Muscle of back (tissue), 11 donors: ENCODE data around the gene MRPS2. TPM values are rescaled to one million over a fixed set of nuclear protein-coding genes. Genes with fewer than 3 reads are reported as not detected.

Experiments
- DNase-seq, 3 donors: peaks; one replicate each; pipeline versions ENCODE4 v3.0.0 to v3.0.0-alpha.2; 2013
- polyA plus RNA-seq, 10 donors: library from polyadenylated mRNA; unstranded; fragments of 120-200 nt; gene quantifications; one replicate each; pipeline ENCODE4 v1.2.1, GENCODE V29; 2013; ENCODE audit not compliant: insufficient read length in 10 of 10

The MRPS2 gene
- polyA plus RNA-seq, 10 donors: 25.2 to 36.8 (median 30.2) TPM

DNA sequence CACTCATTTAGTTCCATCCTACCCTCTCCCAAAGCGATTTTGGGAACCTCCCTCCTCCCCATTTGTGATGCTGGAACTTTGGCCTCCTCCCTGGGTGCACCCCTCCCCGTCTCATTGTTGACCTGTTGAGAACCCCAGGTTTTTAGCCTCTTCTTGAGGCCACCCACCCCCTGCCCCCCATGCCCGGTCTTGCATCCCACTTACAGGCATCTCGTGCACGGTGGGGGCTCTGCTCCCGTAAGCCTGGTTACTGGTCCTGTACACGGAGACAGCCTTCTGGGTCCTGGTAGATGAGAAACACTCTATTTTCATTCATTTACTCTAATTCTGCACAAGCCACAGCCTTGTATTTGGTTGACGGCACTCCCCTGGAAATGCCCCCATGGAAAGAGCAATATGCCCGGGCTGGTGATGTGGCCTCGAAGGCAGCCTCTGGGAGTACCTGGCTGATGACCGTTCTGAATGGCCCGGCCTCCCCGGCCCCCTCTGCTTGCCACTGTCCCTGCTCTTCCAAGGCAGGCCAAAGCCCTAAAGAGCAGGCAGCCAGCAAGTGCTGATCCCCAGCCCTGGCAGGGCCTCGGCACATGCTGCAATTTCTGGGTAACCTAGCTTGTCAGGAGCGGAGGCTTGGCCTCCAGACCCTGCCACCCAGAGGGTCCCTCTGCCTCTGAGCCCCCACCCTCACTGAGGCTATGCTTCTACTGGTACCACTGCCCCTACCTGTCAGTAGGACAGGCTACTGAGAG is 1.9 kb upstream of the MRPS2 start:
- DNase-seq: no peak

DNA sequence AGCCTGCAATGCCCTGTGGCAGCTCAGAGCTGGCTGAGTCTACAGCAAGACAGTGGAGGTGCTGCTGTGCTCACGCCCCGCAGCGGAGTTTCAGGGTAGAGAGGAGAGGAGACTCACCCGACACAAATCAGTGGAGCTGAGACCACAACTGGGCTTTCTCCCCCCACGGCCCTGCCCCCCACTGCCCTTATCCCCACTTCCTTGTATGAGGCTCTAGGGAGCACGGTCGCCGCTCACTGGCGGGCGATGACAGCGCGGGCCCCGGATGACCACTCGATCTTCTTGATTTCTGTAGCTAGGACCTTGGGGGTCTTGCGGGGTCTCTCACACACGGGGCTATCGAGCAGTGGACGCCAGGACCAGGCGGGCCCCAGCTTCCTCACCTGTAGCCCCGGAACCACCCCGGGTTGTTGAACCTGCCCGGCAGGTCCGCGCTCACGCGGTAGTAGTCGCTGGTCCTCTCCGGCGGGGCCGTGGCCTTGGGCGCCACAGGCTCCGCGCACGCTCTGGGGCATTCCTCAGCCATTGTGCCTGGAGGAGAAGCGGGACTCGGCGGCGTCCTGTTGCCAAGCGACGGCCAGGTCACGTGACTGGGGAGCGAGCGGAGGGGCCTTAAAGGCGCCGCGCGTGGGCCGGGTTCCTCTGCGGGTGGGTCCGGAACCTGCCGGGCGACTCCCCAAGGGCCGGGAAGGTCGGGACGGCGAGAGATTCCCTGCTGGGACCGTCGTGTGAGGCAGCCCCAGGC is 984 bp upstream of the MRPS2 start:
- DNase-seq: peak; percentile 83 to 94 (median 90)

- no peak for DNase-seq
Observed at GRCh38 chr9:135500071-135500524, 384 bp upstream of the MRPS2 start.

- no peak for DNase-seq
Observed at GRCh38 chr9:135501261-135502167, 1.0 kb downstream of the MRPS2 start.

GRCh38 chr9:135502168-135502872 is 1.8 kb downstream of the MRPS2 start:
- DNase-seq: no peak

- no peak for DNase-seq
Observed at GRCh38 chr9:135502873-135503321, 2.4 kb downstream of the MRPS2 start.

- DNase-seq: no peak
Observed at GRCh38 chr9:135503371-135504261, 3.1 kb downstream of the MRPS2 start.

- peak in 2 of 3 donors; percentile 32 to 55 for DNase-seq
Observed at GRCh38 chr9:135504262-135505243, 4.1 kb downstream of the MRPS2 start.

DNA sequence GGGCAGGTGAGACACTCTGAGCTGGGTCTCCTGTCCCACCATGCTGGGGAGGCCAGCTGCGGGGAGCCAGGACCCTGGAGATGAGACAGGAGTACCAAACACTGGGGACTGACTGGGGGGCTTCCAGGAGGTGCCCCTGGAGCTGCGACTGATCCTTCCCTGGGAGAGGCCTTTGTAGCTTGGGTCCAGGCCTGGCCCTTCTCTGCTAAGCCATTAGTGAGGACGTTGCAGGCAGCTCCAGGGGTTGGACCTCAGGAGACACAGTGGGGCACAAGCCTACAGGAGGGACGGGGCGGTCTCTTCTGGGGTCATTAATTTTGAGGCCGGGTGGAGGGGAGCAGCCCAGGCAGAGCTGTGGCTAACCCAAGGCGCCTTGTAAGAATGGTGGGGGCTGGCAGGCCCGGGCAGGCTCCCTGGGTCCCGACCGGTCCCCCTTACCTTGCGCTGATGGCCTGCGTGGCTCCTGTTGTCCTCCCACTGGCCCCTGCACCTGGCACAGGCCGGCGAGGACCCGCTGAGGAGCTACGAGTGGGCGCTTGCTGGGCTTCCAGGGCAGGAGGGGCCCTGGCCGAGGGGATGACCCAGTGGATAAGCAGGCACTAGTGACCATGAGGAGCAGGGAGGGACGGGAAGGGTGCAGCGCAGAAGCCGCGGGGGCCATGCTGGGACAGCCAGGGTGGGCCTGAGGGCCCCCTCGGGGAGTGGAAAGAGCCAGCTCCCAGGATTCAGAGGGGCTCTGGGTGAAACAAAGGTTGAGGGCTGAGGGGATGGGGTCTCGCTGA is 5.1 kb downstream of the MRPS2 start:
- DNase-seq: no peak

DNA sequence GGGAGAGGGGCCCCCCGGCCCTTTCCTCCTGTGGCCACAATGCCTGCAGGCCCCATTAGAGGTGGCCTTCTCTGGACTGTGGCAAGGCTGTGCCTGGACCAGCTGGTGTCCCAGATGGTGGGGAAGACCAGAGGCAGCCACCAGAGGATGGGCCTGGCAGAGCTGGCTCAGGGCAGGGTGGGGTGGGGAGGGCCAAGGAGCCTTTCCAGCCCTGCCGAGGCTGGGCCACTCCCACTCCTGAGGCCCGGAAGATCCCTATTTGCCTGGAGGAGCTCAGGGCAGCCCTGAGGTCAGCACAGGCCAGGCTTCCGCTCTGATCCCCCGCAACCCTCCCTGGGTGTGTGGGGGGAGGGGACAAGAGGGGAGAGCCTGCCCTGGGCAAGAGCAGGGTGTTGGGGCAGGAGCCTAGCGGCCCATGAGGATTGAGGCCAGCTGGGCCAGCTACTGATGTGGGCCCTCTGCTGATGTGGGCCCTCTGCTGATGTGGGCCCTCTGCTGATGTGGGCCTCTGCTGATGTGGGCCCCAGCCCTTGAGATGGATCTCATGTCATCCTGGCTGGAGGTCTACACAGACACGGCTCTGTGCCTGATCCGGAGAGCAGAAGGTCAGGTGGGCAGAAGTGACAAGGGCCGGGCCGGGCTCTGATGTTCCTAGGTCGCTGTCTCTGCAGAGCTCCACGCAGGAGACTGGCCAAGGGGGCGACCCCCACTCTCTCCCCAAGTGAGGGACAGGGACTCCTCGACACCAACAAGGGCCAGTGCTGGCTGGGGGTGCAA is 6.0 kb downstream of the MRPS2 start:
- no peak for DNase-seq

- DNase-seq: no peak
Observed at GRCh38 chr9:135507104-135508035, 6.9 kb downstream of the MRPS2 start.

GRCh38 chr9:135508211-135508820 is 7.8 kb downstream of the MRPS2 start:
- DNase-seq: no peak

GRCh38 chr9:135509458-135509857 is 9.0 kb downstream of the MRPS2 start:
- DNase-seq: no peak

- DNase-seq: no peak
Observed at GRCh38 chr9:135512241-135512603, 11.7 kb downstream of the MRPS2 start.

DNA sequence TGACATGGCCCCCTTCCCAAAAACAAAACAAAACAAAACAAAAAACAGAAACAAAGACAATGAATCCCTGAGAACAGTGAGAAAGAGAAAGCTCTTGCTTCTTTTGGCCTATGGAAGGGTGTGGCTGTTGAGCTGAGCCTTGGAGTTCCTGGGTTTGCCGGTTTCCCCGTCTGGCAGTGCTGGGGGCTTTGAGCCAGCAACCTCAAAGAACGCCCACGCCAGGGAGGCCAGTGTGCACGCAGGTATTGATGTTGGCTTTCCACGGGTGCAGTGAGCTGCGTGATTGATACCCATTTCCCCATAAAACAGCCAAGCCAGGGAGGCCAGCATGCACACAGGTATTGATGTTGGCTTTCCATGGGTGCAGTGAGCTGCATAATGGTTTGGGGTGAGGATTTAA is 12.4 kb downstream of the MRPS2 start:
- no peak for DNase-seq

DNA sequence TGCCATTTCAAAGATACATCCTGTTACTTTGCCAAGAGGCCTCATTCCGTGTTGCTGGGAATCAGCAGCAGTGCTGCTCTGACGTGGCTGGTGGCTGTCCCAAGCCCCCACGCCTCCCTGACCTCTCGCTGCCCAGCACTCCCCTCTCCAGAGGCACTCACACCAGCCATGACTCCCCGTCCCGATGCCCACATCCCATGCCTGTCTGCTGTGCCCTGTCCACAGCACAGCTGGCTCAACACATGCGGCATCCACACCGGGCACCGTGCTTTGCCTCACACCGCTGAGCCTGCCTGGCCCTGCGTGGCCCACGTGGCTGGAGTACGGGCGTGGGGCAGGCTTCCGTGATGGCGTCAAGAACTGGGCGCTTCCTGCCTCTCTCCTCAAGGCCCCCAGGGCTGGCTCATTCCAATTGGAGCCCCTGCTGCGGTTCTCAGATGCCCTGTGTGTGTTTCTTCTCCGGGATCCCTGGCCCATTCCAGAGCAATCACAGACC is 12.9 kb downstream of the MRPS2 start:
- no peak for DNase-seq
